GM21515 (cell line): Measurements from ENCODE around the gene CLIC3.

Source experiments
- ATAC-seq: cut with Tn5 transposase; IDR thresholded peaks from one replicate; pipeline ENCODE4 v1.9.1; 2021; ENCODE audit not compliant: unreplicated experiment

The CLIC3 gene

GRCh38 chr9:137018761-137019559, 22.6 kb upstream of the CLIC3 start:
- no peak for ATAC-seq

- no peak for ATAC-seq
Measured at GRCh38 chr9:137017791-137018497, 21.6 kb upstream of the CLIC3 start.

- no peak for ATAC-seq
Measured at GRCh38 chr9:137017071-137017470, 20.7 kb upstream of the CLIC3 start.

- no peak for ATAC-seq
Measured at GRCh38 chr9:137016436-137016835, 20.1 kb upstream of the CLIC3 start.

GRCh38 chr9:137015976-137016375, 19.6 kb upstream of the CLIC3 start:
- ATAC-seq, result no peak

GRCh38 chr9:137015540-137015930, 19.2 kb upstream of the CLIC3 start:
- ATAC-seq, result no peak

- no peak for ATAC-seq
Measured at GRCh38 chr9:137014776-137015539, 18.6 kb upstream of the CLIC3 start.

- ATAC-seq, result no peak
Measured at GRCh38 chr9:137014166-137014565, 17.8 kb upstream of the CLIC3 start.

- no peak for ATAC-seq
Measured at GRCh38 chr9:137013571-137013940, 17.2 kb upstream of the CLIC3 start.

- ATAC-seq, result no peak
Measured at GRCh38 chr9:137012694-137013570, 16.6 kb upstream of the CLIC3 start.

GRCh38 chr9:137011907-137012675, 15.7 kb upstream of the CLIC3 start:
- ATAC-seq, result no peak

- no peak for ATAC-seq
Measured at GRCh38 chr9:137011156-137011555, 14.8 kb upstream of the CLIC3 start.

GRCh38 chr9:137009938-137010732, 13.8 kb upstream of the CLIC3 start:
- ATAC-seq, result no peak

- no peak for ATAC-seq
Measured at GRCh38 chr9:137009217-137009616, 12.8 kb upstream of the CLIC3 start.

- no peak for ATAC-seq
Measured at GRCh38 chr9:137008312-137008711, 11.9 kb upstream of the CLIC3 start.

GRCh38 chr9:137007816-137008270, 11.5 kb upstream of the CLIC3 start:
- ATAC-seq, result no peak

GRCh38 chr9:137007108-137007815, 10.9 kb upstream of the CLIC3 start:
- no peak for ATAC-seq
